ENCODE measurements around the gene MAP3K19. TPM values are rescaled to one million over a fixed set of nuclear protein-coding genes. Genes with fewer than 3 reads are reported as not detected.

The MAP3K19 gene
- total and polyA plus RNA-seq, 10 of the 15 experiments (the other 5 are each of a cell fraction or from before 2014, with no cell fraction given) = 0.05 TPM; not detected in 9

- no peaks in the 10 kb centered on the region for H3K4me1 ChIP-seq (ENCODE audit: control insufficient read depth, insufficient read depth, low read length)
- H3K79me2 ChIP-seq (ENCODE audit: control insufficient read depth, insufficient read depth, low read length) = no peaks in the 10 kb centered on the region
- H3K4me2 ChIP-seq (ENCODE audit: control insufficient read depth, insufficient read depth) = no peak overlapping the region
- no peak for ATAC-seq
- ChIA-PET SMC1A (ENCODE audit: uncharacterized antibody, unreplicated experiment) (interaction anchor here (0.6 to 6.2 kb wide), 14 partner anchors 9 to 1378 kb away, joined by 3 to 23 read pairs (median 3); partner anchors contain the start of gene RAB3GAP1), RAD21 (ENCODE audit: unreplicated experiment) (interaction anchor here (0.9 to 4.1 kb wide), 6 partner anchors 11 to 792 kb away, joined by 3 to 51 read pairs (median 4); no protein-coding TSS in a partner anchor), CTCF (interaction anchor here (0.9 to 6.7 kb wide), 10 partner anchors 11 to 1378 kb away, joined by 3 to 124 read pairs (median 6); partner anchors contain the start of genes R3HDM1 and ZRANB3), POLR2A (no interaction called here)
- no peak overlapping the region for H2AFZ ChIP-seq (ENCODE audit: control insufficient read depth, low read depth, low read length)
- no peak for FAIRE-seq
- 42% methylated on average over 3 of the region's 3 CpGs for WGBS (ENCODE audit: insufficient coverage, insufficient replicate concordance, low lambda C conversion rate, missing lambda C conversion rate)
- H3K9me3 ChIP-seq (replicated peaks; ENCODE audit: control insufficient read depth, insufficient read depth, low read length) = no peaks in the 10 kb centered on the region
- H3K4me3 ChIP-seq = no peak overlapping the region
- no peak for DNase-seq (ENCODE audit: low read depth, low spot score)
- peaks cover 0 to 2% of the 10 kb centered on the region in 2 experiments; a peak in 1 of 4 replicates for H3K27me3 ChIP-seq (replicated peaks in 1 of 2; ENCODE audit: control insufficient read depth in 2 of 2, insufficient read depth in 2 of 2, low read length in 1 of 2)
- H3K27ac ChIP-seq (ENCODE audit: control insufficient read depth, insufficient read depth) = no peak overlapping the region
- H4K20me1 ChIP-seq (ENCODE audit: control insufficient read depth, insufficient read depth) = no peaks in the 10 kb centered on the region
- BruUV-seq (replicated peaks) = no TSS peak
- H3K9ac ChIP-seq (ENCODE audit: control insufficient read depth, insufficient read depth, low read length) = no peak overlapping the region
- intact Hi-C loops (cut with micrococcal nuclease; ENCODE audit: unreplicated experiment) (loop anchor here (2.0 to 10.0 kb wide), 4 partner anchors 37 to 589 kb away; no protein-coding TSS in a partner anchor), in situ Hi-C loops (cut with MboI) (no loop called here)
- TF ChIP-seq SMAD1 (IDR thresholded peaks at IDR 0.05; ENCODE audit: low read depth, partially characterized antibody) = no peak
- no peak for TF ChIP-seq BHLHE40 (IDR thresholded peaks at IDR 0.05; ENCODE audit: borderline replicate concordance in 1 of 2, low read depth in 2 of 2, low read length in 1 of 2)
- no peak for TF ChIP-seq HDAC2 (IDR thresholded peaks at IDR 0.05)
- no peak for TF ChIP-seq CBFB (IDR thresholded peaks at IDR 0.05; ENCODE audit: low read depth)
- no peak for TF ChIP-seq IKZF1 (conservative IDR thresholded peaks at IDR 0.05)
- TF ChIP-seq MXI1 (IDR thresholded peaks at IDR 0.05; ENCODE audit: low read depth, low read length) = no peak
- no peak for TF ChIP-seq CHD1 (IDR thresholded peaks at IDR 0.05; ENCODE audit: low read depth, low read length)
- no peak for TF ChIP-seq SP1 (IDR thresholded peaks at IDR 0.05; ENCODE audit: low read depth, low read length)
- no peak for TF ChIP-seq ZNF274 (IDR thresholded peaks at IDR 0.05; ENCODE audit: insufficient read depth, insufficient read length)
- TF ChIP-seq ZNF24 (IDR thresholded peaks at IDR 0.05) = no peak
- TF ChIP-seq IRF5 (IDR thresholded peaks at IDR 0.05; ENCODE audit: borderline replicate concordance) = no peak
- TF ChIP-seq PAX5 (IDR thresholded peaks at IDR 0.05; ENCODE audit: borderline replicate concordance, low read depth, low read length) = no peak
- TF ChIP-seq ATF7 (IDR thresholded peaks at IDR 0.05; ENCODE audit: low read depth) = no peak
- no peak for TF ChIP-seq USF1 (IDR thresholded peaks at IDR 0.05; ENCODE audit: borderline replicate concordance, extremely low read length, insufficient read depth, low read depth, low read length)
- TF ChIP-seq BRCA1 (IDR thresholded peaks at IDR 0.05; ENCODE audit: low read depth, low read length) = no peak
- TF ChIP-seq SMAD5 (IDR thresholded peaks at IDR 0.05; ENCODE audit: low read depth) = no peak
- no peak for TF ChIP-seq DPF2 (IDR thresholded peaks at IDR 0.05)
- H3K36me3 ChIP-seq (ENCODE audit: control insufficient read depth in 2 of 2, insufficient read depth in 2 of 2, low read length in 1 of 2) = no peaks in the 10 kb centered on the region
Observed at GRCh38 chr2:135005753-135006152, 41.5 kb downstream of the MAP3K19 start.

All from GM12878 (cell line).